Placental epithelial cell (primary cell): ENCODE measurements around the gene GNPDA2. TPM values are rescaled to one million over a fixed set of nuclear protein-coding genes. Genes with fewer than 3 reads are reported as not detected.

Experiments used
- total RNA-seq: library from RNA; depleted of rRNA; stranded (reverse); fragments of >200 nt; gene quantifications from 2 replicates; pipeline ENCODE4 v1.2.3, GENCODE V29; 2012

The GNPDA2 gene
- total RNA-seq, result 13.7 and 16.1 TPM in 2 replicates

DNA sequence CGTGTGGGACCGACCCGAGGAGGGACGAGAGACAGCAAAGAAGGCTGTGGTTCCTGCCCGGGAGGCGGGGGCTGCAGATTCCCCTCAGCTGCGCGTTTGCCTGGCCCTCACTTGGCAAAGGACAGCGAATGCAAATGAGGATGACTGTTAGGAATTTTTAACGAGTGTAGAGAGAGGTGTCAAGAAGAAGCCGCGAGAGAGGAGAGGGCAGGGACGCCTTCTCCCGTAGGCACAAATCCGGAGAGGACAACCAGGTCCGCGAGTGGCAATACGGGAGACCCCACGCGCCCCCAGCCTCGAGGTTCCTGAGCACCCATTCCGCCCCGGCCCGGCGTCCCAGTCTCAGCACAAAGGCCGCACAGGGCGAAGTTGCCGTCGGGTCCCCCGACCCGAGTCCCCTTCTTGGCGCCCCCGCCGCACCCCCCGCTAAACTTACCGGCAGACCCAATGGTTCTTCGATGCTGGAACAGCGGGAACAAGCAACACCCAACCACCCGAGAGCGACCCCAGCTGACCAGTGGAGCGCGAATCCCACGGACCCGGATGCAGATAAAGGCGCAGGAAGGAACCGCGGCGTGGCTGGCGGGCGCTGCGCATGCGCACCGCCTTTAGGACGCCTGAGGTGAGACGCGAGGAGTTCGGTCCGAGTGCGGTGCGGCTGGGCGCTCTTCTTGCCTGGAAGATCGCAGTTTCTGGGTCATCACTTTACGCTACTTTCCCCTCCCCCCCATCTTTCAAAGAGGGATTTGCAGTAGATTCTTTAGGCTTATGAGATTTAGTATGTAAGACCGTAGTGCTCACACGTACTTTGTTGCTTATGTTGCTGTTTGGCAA lies at the start of gene GNPDA2:
Gene GNPDA2 (minus strand): TSS at position 519 of the 834 bp plus-strand sequence. CDS start 4,349 bp downstream, outside the sequence.

DNA sequence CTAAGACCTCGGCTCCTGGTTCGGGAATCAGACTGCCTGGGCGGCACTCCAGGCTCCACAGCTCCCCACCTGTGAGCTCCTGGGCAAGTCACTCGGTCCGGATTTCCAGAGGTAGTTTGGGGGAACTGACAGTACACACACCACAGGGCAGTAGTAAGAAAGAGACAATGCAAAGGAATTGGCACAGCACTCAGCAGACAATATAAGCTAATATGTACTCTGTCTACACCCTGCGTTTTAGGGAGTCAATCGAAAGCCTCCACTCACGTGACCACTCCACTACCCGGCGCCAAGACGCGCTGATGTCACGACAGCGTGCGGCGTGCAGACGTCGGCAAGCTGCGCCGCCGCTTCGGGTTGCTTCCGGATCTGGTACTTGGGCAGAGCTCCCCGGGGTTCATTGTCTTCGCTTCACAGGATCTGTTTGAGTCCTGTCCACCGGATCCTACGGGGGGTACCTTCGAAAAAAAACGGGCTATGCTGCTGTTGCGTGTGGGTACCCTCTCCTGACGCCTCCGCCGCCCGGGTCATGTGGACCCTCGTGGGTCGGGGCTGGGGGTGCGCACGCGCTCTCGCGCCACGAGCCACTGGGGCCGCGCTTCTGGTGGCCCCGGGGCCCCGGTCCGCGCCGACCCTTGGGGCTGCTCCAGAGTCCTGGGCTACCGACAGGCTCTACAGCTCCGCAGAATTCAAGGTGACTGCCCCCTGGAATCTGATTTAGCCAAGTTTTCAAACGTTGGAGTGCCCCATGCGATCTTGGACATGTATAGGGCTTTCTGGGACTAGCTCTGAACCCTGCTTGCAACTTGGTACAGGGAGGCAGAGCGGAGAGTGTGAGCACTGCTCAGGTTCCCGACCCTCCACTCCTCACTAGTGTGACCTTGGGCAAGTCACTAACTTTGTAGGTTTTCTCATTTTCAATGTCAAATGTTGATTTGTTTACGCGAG lies 48.0 kb downstream of the GNPDA2 start, which contains the start of gene GUF1:
Gene GUF1 (plus strand): TSS at position 327 of the 948 bp plus-strand sequence. CDS start 203 bp downstream, at position 530.

Other genes starting within 250 kb of the GNPDA2 start
- not detected in 2 replicates for gene YIPF7, start 74.9 kb downstream of the GNPDA2 start, total RNA-seq
- gene GUF1, start 48.1 kb downstream of the GNPDA2 start, total RNA-seq, result 15.3 and 23.2 TPM in 2 replicates